HepG2 (cell line): Measurements from ENCODE around the gene SEMA4C. TPM values are rescaled to one million over a fixed set of nuclear protein-coding genes. Genes with fewer than 3 reads are reported as not detected.

Experiments
- JDP2 ChIP-seq: sonication (generic); formaldehyde crosslinking; IDR thresholded peaks from 2 replicates; pipeline ENCODE4 v1.8.1; 2022; ENCODE audit warnings: missing genetic modification reagents, borderline replicate concordance
- NCOA1 ChIP-seq: sonication (generic); formaldehyde crosslinking; IDR thresholded peaks from 2 replicates; pipeline ENCODE4 v1.9.0; 2021; ENCODE audit warnings: missing genetic modification reagents
- NR1H2 ChIP-seq: sonication (generic); formaldehyde crosslinking; IDR thresholded peaks from 2 replicates; pipeline ENCODE4 v1.8.1; 2022; ENCODE audit warnings: low read depth, missing genetic modification reagents, borderline replicate concordance
- STAG1 ChIP-seq: sonication (generic); formaldehyde crosslinking; IDR thresholded peaks from 2 replicates; pipeline ENCODE4 v1.4.0; 2020; ENCODE audit warnings: missing genetic modification reagents
- polyA plus RNA-seq, 8 experiments: library from polyadenylated mRNA; depleted of rRNA in 3 of 8; stranded (reverse) in 7 of 8; unstranded in 1 of 8; fragments of >200 nt; fragmentation: Illumina TruSeq in 4 of 8; extraction: Trizol in 4 of 8; gene quantifications; 2 replicates each; pipeline versions ENCODE4 v1.2.1 to v1.2.3, GENCODE V29; 2011 to 2016; ENCODE audit warnings: low read depth in 4 of 8, missing spikeins in 1 of 8, mixed read lengths in 1 of 8; ENCODE audit not compliant: insufficient read depth in 1 of 8
- total RNA-seq, 5 experiments: library from RNA; depleted of rRNA; stranded (reverse); fragments of >200 nt; fragmentation: Illumina TruSeq; extraction: Trizol; gene quantifications; 2 replicates each; pipeline ENCODE4 v1.2.3, GENCODE V29; 2016; ENCODE audit warnings: low read depth in 1 of 5
- TF ChIP-seq, protein P1 (sequence below): sonication (generic); formaldehyde crosslinking; IDR thresholded peaks from 2 replicates; pipeline ENCODE4 v1.4.0; 2020; ENCODE audit warnings: missing genetic modification reagents
- TF ChIP-seq, protein P2 (sequence below): sonication (generic); formaldehyde crosslinking; IDR thresholded peaks from 2 replicates; pipeline ENCODE4 v1.5.0; 2020; ENCODE audit warnings: missing genetic modification reagents, mild to moderate bottlenecking, borderline replicate concordance
- TF ChIP-seq, protein P3 (sequence below): sonication (generic); formaldehyde crosslinking; conservative IDR thresholded peaks from 2 replicates; pipeline ENCODE4 v1.4.0; 2020; ENCODE audit warnings: missing genetic modification reagents
- TF ChIP-seq, protein P4 (sequence below), 2 experiments: sonication (generic) in 1 of 2; formaldehyde crosslinking in 1 of 2; IDR thresholded peaks; 2 replicates each; pipeline versions ENCODE4 v1.5.1 to v1.6.1; 2011 to 2020; ENCODE audit warnings: borderline replicate concordance in 1 of 2, low read depth in 1 of 2, low read length in 1 of 2, mild to moderate bottlenecking in 1 of 2, missing genetic modification reagents in 1 of 2, moderate library complexity in 1 of 2

Gene SEMA4C
- total and polyA plus RNA-seq, 2 of the 13 experiments (the other 11 are each of a cell fraction or from before 2014, with no cell fraction given), result 25.9 to 46.6 TPM

DNA sequence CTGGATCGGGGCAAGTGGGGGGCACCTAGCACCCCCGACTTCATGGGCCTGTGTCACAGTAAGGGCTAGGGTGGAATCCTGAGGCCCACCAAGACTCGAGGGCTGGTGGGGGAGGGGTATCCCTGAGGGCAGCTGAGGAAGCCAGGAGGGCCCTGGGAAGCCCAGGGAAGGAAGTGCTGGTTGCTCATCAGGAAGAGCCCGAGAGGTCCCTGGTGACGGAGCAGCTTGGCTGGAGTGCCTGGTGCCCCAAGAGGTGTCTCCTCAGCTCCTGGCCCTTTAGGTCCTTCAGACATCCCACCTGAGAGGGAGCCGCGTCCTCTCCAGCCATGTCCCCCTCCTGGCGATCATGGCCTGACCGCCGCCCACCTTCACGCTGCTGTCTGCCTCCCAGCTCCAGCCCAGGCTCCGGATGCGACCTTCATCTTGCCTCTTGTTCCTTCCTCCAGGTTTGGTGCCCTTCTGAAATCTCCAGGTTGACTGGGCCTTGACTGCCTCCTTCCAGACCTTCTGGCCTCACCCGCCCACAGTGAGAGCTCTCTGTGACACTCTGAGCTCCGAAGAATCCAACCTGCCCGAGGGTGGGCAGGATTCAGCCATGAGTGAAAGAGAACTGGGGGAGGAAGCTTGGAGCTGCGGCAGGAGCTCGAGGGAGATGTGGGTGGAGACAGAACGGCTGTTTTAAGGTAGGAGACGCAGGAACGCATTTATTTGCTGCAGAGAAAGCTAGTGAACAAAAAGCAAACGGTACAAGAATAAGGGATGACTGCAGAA lies 42.7 kb upstream of the SEMA4C start (continued):
- TF ChIP-seq, protein P1, sequence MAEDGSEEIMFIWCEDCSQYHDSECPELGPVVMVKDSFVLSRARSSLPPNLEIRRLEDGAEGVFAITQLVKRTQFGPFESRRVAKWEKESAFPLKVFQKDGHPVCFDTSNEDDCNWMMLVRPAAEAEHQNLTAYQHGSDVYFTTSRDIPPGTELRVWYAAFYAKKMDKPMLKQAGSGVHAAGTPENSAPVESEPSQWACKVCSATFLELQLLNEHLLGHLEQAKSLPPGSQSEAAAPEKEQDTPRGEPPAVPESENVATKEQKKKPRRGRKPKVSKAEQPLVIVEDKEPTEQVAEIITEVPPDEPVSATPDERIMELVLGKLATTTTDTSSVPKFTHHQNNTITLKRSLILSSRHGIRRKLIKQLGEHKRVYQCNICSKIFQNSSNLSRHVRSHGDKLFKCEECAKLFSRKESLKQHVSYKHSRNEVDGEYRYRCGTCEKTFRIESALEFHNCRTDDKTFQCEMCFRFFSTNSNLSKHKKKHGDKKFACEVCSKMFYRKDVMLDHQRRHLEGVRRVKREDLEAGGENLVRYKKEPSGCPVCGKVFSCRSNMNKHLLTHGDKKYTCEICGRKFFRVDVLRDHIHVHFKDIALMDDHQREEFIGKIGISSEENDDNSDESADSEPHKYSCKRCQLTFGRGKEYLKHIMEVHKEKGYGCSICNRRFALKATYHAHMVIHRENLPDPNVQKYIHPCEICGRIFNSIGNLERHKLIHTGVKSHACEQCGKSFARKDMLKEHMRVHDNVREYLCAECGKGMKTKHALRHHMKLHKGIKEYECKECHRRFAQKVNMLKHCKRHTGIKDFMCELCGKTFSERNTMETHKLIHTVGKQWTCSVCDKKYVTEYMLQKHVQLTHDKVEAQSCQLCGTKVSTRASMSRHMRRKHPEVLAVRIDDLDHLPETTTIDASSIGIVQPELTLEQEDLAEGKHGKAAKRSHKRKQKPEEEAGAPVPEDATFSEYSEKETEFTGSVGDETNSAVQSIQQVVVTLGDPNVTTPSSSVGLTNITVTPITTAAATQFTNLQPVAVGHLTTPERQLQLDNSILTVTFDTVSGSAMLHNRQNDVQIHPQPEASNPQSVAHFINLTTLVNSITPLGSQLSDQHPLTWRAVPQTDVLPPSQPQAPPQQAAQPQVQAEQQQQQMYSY, result no peak
- TF ChIP-seq, protein P2, sequence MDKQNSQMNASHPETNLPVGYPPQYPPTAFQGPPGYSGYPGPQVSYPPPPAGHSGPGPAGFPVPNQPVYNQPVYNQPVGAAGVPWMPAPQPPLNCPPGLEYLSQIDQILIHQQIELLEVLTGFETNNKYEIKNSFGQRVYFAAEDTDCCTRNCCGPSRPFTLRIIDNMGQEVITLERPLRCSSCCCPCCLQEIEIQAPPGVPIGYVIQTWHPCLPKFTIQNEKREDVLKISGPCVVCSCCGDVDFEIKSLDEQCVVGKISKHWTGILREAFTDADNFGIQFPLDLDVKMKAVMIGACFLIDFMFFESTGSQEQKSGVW (CRISPR knock-in tag), result no peak
- no peak for TF ChIP-seq NR1H2 (CRISPR knock-in tag)
- no peak for TF ChIP-seq JDP2 (CRISPR knock-in tag)
- no peak for TF ChIP-seq STAG1 (CRISPR knock-in tag)
- TF ChIP-seq, protein P3, sequence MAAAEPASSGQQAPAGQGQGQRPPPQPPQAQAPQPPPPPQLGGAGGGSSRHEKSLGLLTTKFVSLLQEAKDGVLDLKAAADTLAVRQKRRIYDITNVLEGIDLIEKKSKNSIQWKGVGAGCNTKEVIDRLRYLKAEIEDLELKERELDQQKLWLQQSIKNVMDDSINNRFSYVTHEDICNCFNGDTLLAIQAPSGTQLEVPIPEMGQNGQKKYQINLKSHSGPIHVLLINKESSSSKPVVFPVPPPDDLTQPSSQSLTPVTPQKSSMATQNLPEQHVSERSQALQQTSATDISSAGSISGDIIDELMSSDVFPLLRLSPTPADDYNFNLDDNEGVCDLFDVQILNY (CRISPR knock-in tag), result no peak
- TF ChIP-seq, protein P4, sequence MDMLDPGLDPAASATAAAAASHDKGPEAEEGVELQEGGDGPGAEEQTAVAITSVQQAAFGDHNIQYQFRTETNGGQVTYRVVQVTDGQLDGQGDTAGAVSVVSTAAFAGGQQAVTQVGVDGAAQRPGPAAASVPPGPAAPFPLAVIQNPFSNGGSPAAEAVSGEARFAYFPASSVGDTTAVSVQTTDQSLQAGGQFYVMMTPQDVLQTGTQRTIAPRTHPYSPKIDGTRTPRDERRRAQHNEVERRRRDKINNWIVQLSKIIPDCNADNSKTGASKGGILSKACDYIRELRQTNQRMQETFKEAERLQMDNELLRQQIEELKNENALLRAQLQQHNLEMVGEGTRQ (IDR thresholded peaks at IDR 0.05; ENCODE audit: low read depth, low read length), result no peak
- TF ChIP-seq, protein P4 (CRISPR knock-in tag; IDR thresholded peaks at IDR 0.05; ENCODE audit: borderline replicate concordance), result no peak
- TF ChIP-seq NCOA1, result no peak
